Measurements from ENCODE around the gene SLCO3A1. TPM values are rescaled to one million over a fixed set of nuclear protein-coding genes. Genes with fewer than 3 reads are reported as not detected.

The SLCO3A1 gene
- total and polyA plus RNA-seq, 10 donors = 7.5 to 79.5 (median 40.7) TPM

DNA sequence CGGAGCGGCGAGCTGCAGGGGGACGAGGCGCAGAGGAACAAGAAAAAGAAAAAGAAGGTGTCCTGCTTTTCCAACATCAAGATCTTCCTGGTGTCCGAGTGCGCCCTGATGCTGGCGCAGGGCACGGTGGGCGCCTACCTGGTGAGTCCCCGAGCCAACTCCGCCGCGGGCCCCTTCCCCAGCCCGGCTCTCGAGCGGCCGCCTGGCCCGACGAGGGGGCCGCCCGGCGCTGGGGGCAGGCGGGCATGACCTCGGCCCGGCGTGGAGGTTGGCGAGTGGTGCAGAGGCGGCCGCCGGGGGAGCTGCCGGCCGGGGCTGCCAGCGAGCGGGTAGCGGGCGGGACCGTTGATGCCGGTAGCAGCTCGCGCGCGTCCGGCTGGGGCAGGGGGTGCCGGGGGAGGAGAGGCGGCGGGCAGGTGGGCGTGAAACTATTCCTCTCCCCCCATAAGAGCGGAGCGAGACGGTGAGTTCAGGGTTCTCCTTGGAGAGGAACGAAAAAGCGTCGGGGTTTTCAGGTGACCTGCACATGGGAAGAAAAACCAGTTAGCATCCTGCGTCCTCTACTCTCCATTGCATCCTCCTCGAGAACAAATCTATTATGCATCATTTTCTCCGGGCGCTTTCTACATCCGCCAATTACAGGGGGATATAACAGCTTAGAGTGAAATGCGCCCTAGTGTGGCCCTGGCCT, 585 bp downstream of the SLCO3A1 start:
- Histone ChIP-seq H3K27ac (peak overlapping the region; percentile 53 to 99 (median 92)), H3K36me3 (peaks cover 0 to 8% (median 0%) of the 10 kb centered on the region in 6 donors), H3K27me3 (replicated peaks in 1 of 7) (peaks cover 0 to 65% (median 3%) of the 10 kb centered on the region in 7 donors), H3K9me3 (no peaks in the 10 kb centered on the region), H3K4me3 (peak overlapping the region; percentile 46 to 89 (median 67)), H3K4me1 (peaks cover 27 to 90% (median 64%) of the 10 kb centered on the region in 6 donors)
- WGBS, 5 donors = 1 to 2% (median 1%) methylated on average over 34 to 60 of the region's 60 CpGs
- intact Hi-C loops (cut with DNase I; ENCODE audit: low total_unique reads) = loop anchor here (5.0 kb wide), 2 partner anchors 228 to 552 kb away; no protein-coding TSS in a partner anchor
- TF ChIP-seq POLR2AphosphoS5 (IDR thresholded peaks at IDR 0.05) (no peak), POLR2A (IDR thresholded peaks at IDR 0.05) (no peak)
- TF ChIP-seq, protein P1, sequence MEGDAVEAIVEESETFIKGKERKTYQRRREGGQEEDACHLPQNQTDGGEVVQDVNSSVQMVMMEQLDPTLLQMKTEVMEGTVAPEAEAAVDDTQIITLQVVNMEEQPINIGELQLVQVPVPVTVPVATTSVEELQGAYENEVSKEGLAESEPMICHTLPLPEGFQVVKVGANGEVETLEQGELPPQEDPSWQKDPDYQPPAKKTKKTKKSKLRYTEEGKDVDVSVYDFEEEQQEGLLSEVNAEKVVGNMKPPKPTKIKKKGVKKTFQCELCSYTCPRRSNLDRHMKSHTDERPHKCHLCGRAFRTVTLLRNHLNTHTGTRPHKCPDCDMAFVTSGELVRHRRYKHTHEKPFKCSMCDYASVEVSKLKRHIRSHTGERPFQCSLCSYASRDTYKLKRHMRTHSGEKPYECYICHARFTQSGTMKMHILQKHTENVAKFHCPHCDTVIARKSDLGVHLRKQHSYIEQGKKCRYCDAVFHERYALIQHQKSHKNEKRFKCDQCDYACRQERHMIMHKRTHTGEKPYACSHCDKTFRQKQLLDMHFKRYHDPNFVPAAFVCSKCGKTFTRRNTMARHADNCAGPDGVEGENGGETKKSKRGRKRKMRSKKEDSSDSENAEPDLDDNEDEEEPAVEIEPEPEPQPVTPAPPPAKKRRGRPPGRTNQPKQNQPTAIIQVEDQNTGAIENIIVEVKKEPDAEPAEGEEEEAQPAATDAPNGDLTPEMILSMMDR (IDR thresholded peaks at IDR 0.05 in 8 of 11, conservative IDR thresholded peaks at IDR 0.05 in 3 of 11) = peak in 1 of 11 experiments; percentile 21
- peak; percentile 90 for DNase-seq

DNA sequence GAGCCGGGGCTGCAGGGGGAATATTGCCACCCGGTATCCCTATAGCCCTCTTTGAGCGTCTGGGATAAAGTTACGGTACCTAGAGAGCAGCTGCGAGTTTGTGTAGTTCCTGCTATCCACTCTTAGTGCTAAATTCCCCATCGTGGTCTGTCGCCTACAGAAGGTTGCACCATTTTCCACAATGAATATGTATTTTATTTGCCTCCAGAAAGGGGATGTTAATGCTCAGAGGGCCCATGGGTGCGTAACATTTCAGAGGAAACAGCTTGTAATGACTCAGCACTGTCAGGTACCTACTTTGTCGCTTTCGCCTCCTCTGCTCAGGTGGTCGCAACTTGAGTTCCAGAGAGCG, 1.1 kb downstream of the SLCO3A1 start:
- TF ChIP-seq POLR2AphosphoS5 (IDR thresholded peaks at IDR 0.05) (peak in 1 of 3 donors; percentile 56), POLR2A (IDR thresholded peaks at IDR 0.05) (no peak)
- TF ChIP-seq, protein P1 (IDR thresholded peaks at IDR 0.05 in 8 of 11, conservative IDR thresholded peaks at IDR 0.05 in 3 of 11) = no peak
- H3K4me1 ChIP-seq = peaks cover 27 to 90% (median 66%) of the 10 kb centered on the region in 6 donors
- WGBS, 5 donors = 10 to 22% (median 20%) methylated on average over 12 of the region's 12 CpGs
- no peak for DNase-seq
- H3K36me3 ChIP-seq = peaks cover 0 to 8% (median 0%) of the 10 kb centered on the region in 6 donors
- H3K27me3 ChIP-seq (replicated peaks in 1 of 7) = peaks cover 0 to 60% (median 0%) of the 10 kb centered on the region in 7 donors
- intact Hi-C loops (cut with DNase I; ENCODE audit: low total_unique reads) = loop anchor here (5.0 kb wide), 2 partner anchors 228 to 552 kb away; no protein-coding TSS in a partner anchor
- peak overlapping the region; percentile 46 to 89 (median 67) for H3K4me3 ChIP-seq
- H3K9me3 ChIP-seq = no peaks in the 10 kb centered on the region
- H3K27ac ChIP-seq = peak overlapping the region; percentile 27 to 99 (median 92)

DNA sequence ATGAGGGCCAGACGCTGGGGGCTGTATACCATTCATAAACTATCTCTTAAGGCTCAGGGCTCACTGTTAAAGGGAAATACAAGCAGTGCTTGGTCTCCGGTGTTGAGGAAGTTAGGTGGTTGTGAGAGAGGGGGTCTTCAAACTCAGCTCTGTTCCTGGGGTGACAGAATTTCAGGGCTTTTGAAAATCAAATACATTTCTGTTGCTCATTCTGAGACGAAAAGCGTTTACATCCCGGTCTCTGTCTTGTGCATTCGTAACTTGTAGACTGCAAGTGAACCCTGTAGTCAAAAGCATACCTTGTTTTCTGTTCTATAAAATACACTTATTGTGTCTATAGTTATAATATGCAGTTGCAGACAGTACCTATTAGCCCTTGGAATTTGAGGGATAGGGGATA, 1.7 kb downstream of the SLCO3A1 start:
- no peaks in the 10 kb centered on the region for H3K9me3 ChIP-seq
- TF ChIP-seq, protein P1 (IDR thresholded peaks at IDR 0.05 in 8 of 11, conservative IDR thresholded peaks at IDR 0.05 in 3 of 11) = no peak
- TF ChIP-seq POLR2AphosphoS5 (IDR thresholded peaks at IDR 0.05) (no peak), POLR2A (IDR thresholded peaks at IDR 0.05) (no peak)
- peaks cover 27 to 92% (median 70%) of the 10 kb centered on the region in 6 donors for H3K4me1 ChIP-seq
- H3K4me3 ChIP-seq = peak overlapping the region; percentile 46 to 89 (median 67)
- intact Hi-C loops (cut with DNase I; ENCODE audit: low total_unique reads) = no loop called here
- WGBS, 5 donors = 54 to 70% (median 64%) methylated on average over 6 of the region's 6 CpGs
- H3K27ac ChIP-seq = peak overlapping the region in 7 of 8 donors; percentile 90 to 99 (median 93)
- H3K36me3 ChIP-seq = peaks cover 0 to 8% (median 0%) of the 10 kb centered on the region in 6 donors
- no peak for DNase-seq
- H3K27me3 ChIP-seq (replicated peaks in 1 of 7) = peaks cover 0 to 59% (median 0%) of the 10 kb centered on the region in 7 donors
